Adrenal gland (tissue), 5 donors: ENCODE results near the gene ATP5PD.

ENCODE experiments used
- CTCF ChIP-seq, 6 experiments: fragments of 450-650 bp in 4 of 6; fragments of 200-600 bp in 2 of 6; sonication (generic) in 1 of 6; IDR thresholded peaks; 1 replicate in 5 of 6; 2 replicates in 1 of 6; pipeline versions ENCODE4 v1.5.1 to v1.8.0; 2016 to 2021; ENCODE audit warnings: antibody characterized with exemption in 6 of 6, mild to moderate bottlenecking in 2 of 6, moderate library complexity in 1 of 6
- POLR2A ChIP-seq, 2 donors: fragments of 450-650 bp; IDR thresholded peaks; one replicate each; pipeline ENCODE4 v1.6.1; 2017; ENCODE audit warnings: antibody characterized with exemption in 2 of 2, mild to moderate bottlenecking in 2 of 2, moderate library complexity in 1 of 2
- donor health status: DM: no; HTN: no; CAD: no.

- TF ChIP-seq CTCF (IDR thresholded peaks at IDR 0.05) (no peak), POLR2A (IDR thresholded peaks at IDR 0.05) (no peak)
These were observed 46.9 kb upstream of the ATP5PD start for GRCh38 chr17:75093548-75094158.
